Activated CD8-positive, alpha-beta T cell treated with anti-CD3 and anti-CD28 coated beads, Interleukin-2, amount 10 ng/mL, durations not matched to agents 7 days and 5 days (primary cell): ENCODE results near the gene PIGW. TPM values are rescaled to one million over a fixed set of nuclear protein-coding genes. Genes with fewer than 3 reads are reported as not detected.

Experiments
- ATAC-seq: fragments of 150-1000 bp; cut with Tn5 transposase; one replicate; pipeline ENCODE4 v1.10.0; 2021; ENCODE audit warnings: moderate library complexity
- CTCF ChIA-PET: fragments of 350-600 bp; sonication (Branson Sonifier 250); formaldehyde crosslinking; loops from one replicate; lab custom pipeline; 2021; ENCODE audit warnings: antibody characterized with exemption; lab: Charles Lee
- POLR2A ChIA-PET: fragments of 350-600 bp; sonication (Branson Sonifier 250); formaldehyde crosslinking; loops from one replicate; lab custom pipeline; 2021; ENCODE audit warnings: antibody characterized with exemption; lab: Charles Lee
- DNase-seq: peaks from one replicate; pipeline ENCODE4 v3.0.0-alpha.2; 2020
- H3K27ac Mint-ChIP-seq: one replicate; pipeline ENCODE4 v1.8.0; 2021; ENCODE audit warnings: mild to moderate bottlenecking, mixed read lengths
- H3K27me3 Mint-ChIP-seq: one replicate; pipeline ENCODE4 v1.8.0; 2021; ENCODE audit warnings: low read depth, mixed read lengths
- H3K36me3 Mint-ChIP-seq: one replicate; pipeline ENCODE4 v1.8.0; 2021; ENCODE audit warnings: low read depth, mixed read lengths
- H3K4me1 Mint-ChIP-seq: one replicate; pipeline ENCODE4 v1.8.0; 2021; ENCODE audit warnings: low read depth, mixed read lengths
- H3K4me3 Mint-ChIP-seq: one replicate; pipeline ENCODE4 v1.8.0; 2021; ENCODE audit warnings: mild to moderate bottlenecking, mixed read lengths
- H3K9me3 Mint-ChIP-seq: one replicate; pipeline ENCODE4 v1.8.0; 2022; ENCODE audit warnings: mixed read lengths; ENCODE audit not compliant: insufficient read depth
- total RNA-seq, 2 experiments: library from RNA; stranded (reverse); gene quantifications; one replicate each; pipeline ENCODE4 v1.2.3, GENCODE V29; 2021

Gene PIGW
- total RNA-seq, 2 experiments from 2014 or later = 8.0 to 11.7 TPM

DNA sequence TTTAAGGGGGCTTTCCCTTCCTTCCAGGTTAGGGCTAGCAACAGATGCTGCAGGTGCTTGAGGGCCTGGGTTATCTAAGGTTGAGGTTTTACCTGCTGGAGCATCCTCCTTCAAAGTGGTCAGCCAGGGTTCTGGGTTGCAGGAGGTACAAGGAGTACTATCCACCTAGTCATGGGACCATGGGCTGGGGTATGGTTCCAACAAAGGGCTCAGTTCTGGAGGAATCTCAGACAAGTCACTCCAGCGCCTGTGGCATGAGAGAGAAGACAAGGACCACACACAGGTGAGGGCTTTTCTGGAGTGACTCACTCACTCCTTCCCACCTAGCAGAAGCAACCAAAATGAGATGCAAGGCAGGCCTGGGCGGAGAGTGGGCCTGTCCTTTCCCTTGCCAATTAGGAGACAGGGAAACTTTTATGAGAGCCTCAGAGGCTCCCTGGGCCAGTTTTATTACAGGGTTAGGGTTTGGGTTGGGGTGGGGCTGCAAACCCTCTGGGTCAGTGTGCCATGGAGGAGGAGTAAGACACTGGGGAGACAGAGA is 2.3 kb upstream of the PIGW start:
- Mint-ChIP-seq H3K9me3 (no peaks in the 10 kb centered on the region), H3K27me3 (no peaks in the 10 kb centered on the region), H3K27ac (peak overlapping the region; percentile 53), H3K4me3 (peak overlapping the region; percentile 26), H3K4me1 (peaks cover 48% of the 10 kb centered on the region), H3K36me3 (peaks cover 56% of the 10 kb centered on the region)
- ATAC-seq (no peak), DNase-seq (no peak)
- ChIA-PET CTCF (interaction anchor here (0.7 kb wide), 1 partner anchor 18 kb away, joined by 4 read pairs; no protein-coding TSS in a partner anchor), POLR2A (no interaction called here)

DNA sequence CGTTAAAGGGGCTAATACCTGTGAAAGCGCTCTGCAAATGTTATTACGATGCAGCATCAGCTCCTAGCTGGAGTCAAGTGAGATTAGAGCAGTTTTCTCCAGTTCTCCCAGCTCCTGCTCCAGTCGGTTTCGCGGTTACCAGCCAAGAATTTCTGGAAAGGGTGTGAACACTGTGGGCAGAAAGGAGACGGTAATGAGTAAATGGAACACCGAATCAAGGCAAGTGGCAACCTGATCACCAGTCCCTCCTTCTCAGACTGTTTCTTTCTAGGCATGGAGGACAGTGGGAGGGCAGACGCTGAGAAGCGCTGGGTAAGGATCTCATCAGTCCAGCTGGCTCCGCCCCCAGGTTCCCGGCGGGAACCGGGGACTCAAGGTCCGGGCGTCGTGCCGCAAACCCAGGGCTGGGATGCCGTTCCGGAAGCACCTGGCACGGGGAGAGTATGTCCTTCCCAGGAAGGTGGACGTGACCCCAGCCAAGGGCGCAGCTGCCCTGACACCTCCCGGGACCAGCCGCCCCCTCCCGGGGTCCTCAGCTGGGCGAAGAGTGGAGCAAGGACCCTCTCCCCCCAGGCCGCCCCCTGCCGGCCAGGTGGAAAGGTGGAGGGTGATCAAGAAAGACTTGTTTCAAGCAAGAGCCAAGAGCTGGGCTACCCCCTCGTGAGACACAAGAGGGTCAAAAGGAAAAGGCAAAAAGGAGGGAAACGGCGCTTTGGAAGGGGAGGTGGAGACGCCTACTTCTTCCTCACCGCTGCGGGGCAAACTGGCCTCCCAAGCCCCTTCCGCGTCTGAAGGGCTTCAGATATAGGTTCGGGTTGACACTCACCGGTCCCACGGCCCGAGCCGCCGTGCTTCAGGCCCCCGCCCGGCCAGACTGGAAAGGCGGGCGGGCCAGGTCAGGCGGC is 600 bp upstream of the PIGW start:
- CTCF ChIA-PET = interaction anchor here (1.0 to 3.2 kb wide), 10 partner anchors 10 to 189 kb away, joined by 3 to 35 read pairs (median 5); partner anchors contain the start of gene GGNBP2
- H3K36me3 Mint-ChIP-seq = peaks cover 52% of the 10 kb centered on the region
- POLR2A ChIA-PET = interaction anchor here (0.5 to 4.2 kb wide), 7 partner anchors 10 to 1817 kb away, joined by 3 to 84 read pairs (median 4); partner anchors contain the start of genes GGNBP2, SOCS7 and ZNHIT3
- peak; percentile 61 for DNase-seq
- peak overlapping the region; percentile 99 for H3K27ac Mint-ChIP-seq
- H3K27me3 Mint-ChIP-seq = no peaks in the 10 kb centered on the region
- peaks cover 51% of the 10 kb centered on the region for H3K4me1 Mint-ChIP-seq
- no peaks in the 10 kb centered on the region for H3K9me3 Mint-ChIP-seq
- ATAC-seq = peak; percentile 37
- peak overlapping the region; percentile 98 for H3K4me3 Mint-ChIP-seq

DNA sequence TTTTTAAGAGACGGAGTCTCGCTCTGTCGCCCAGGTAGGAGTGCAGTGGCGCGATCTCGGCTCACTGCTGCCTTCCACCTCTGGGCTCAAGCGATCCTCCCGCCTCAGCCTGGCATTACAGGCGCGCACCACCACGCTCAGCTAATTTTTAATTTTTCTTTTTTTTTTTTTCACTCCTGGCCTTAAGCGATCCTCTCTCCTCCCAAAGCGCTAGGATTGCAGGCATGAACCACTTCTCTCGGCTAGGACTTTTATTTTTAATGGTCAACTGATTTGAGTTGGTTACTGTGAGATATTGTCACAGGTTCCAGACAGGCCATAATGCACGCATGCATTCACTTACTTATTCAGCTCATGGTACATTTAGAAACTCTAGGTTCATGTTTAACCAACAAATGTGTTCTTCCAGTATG is 888 bp downstream of the PIGW start:
- Mint-ChIP-seq H3K27me3 (no peaks in the 10 kb centered on the region), H3K36me3 (peaks cover 52% of the 10 kb centered on the region), H3K4me1 (peaks cover 47% of the 10 kb centered on the region), H3K4me3 (peak overlapping the region; percentile 98), H3K27ac (peak overlapping the region; percentile 99), H3K9me3 (no peaks in the 10 kb centered on the region)
- ATAC-seq = no peak
- DNase-seq = no peak
- ChIA-PET CTCF (interaction anchor here (1.5 to 3.2 kb wide), 2 partner anchors 10 to 35 kb away, joined by 4 to 35 read pairs; partner anchors contain the start of gene GGNBP2), POLR2A (interaction anchor here (0.6 to 4.2 kb wide), 10 partner anchors 9 to 922 kb away, joined by 3 to 84 read pairs (median 4); partner anchors contain the start of genes GGNBP2, MRM1 and ZNHIT3)

DNA sequence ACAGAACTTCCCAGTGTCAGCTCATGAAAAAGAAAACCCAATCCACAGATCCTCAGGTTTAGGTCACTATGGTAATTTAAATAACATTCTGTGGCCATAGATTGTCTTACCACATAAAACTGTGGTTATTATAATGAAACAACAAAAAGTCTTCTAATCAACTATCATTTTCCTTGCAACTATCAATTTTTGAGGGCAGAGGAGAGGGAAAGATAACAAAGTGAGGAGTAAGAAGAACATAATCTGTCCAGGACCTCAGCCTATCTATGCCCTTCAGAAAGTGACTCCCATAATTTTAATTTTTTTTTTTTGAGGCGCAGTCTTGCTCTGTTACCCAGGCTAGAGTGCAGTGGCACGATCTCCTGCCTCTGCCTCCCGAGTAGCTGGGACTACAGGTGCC is 5.9 kb downstream of the PIGW start:
- Mint-ChIP-seq H3K9me3 (no peaks in the 10 kb centered on the region), H3K4me3 (no peak overlapping the region), H3K27me3 (no peaks in the 10 kb centered on the region), H3K36me3 (peaks cover 40% of the 10 kb centered on the region), H3K4me1 (peaks cover 30% of the 10 kb centered on the region), H3K27ac (no peak overlapping the region)
- no peak for ATAC-seq
- POLR2A ChIA-PET = no interaction called here
- CTCF ChIA-PET = no interaction called here
- DNase-seq = no peak

DNA sequence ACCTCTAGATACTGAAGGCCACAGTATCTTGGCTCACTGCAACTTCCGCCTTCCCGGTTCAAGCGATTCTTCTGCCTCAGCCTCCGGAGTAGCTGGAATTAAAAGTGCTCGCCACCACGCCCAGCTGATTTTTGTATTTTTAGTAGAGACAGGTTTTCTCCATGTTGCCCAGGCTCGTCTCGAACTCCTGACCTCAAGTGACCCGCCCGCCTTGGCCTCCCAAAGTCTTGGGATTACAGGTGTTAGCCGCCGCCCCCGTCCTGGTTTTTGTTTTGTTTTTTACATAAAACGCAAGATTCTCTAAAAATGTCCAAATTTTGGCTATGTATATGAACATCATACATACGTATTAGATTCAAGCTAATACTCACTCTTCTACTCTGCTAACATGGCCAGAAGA is 8.0 kb downstream of the PIGW start:
- ATAC-seq = no peak
- ChIA-PET CTCF (interaction anchor here (1.6 kb wide), 1 partner anchor 60 kb away, joined by 7 read pairs; no protein-coding TSS in a partner anchor), POLR2A (interaction anchor here (4.7 kb wide), 1 partner anchor 8 kb away, joined by 84 read pairs; the partner anchor contains the start of genes MYO19 and PIGW)
- H3K4me3 Mint-ChIP-seq = no peak overlapping the region
- no peak for DNase-seq
- H3K36me3 Mint-ChIP-seq = peaks cover 40% of the 10 kb centered on the region
- H3K4me1 Mint-ChIP-seq = peaks cover 21% of the 10 kb centered on the region
- H3K27me3 Mint-ChIP-seq = no peaks in the 10 kb centered on the region
- no peak overlapping the region for H3K27ac Mint-ChIP-seq
- H3K9me3 Mint-ChIP-seq = no peaks in the 10 kb centered on the region

DNA sequence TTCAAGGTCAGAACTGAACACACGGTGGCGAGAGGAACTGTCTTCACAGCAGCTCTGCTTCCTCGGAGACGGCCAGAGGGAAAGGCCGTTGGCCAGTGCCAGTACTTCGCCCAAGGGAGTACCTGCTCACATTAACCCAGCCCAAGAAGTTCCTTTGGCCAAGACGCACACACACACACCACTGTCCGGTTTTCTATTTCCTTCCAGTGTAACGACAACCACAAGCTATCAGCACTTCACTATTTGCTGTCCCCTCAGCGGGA is 9.2 kb downstream of the PIGW start:
- Mint-ChIP-seq H3K4me1 (peaks cover 28% of the 10 kb centered on the region), H3K27ac (peak overlapping the region; percentile 98), H3K36me3 (peaks cover 43% of the 10 kb centered on the region), H3K9me3 (no peaks in the 10 kb centered on the region), H3K4me3 (peak overlapping the region; percentile 93), H3K27me3 (no peaks in the 10 kb centered on the region)
- ATAC-seq = no peak
- peak; percentile 46 for DNase-seq
- POLR2A ChIA-PET = interaction anchor here (0.6 to 4.7 kb wide), 4 partner anchors 9 to 701 kb away, joined by 3 to 84 read pairs (median 4); partner anchors contain the start of genes MYO19, PIGW and ZNHIT3
- CTCF ChIA-PET = interaction anchor here (1.6 to 3.9 kb wide), 2 partner anchors 9 to 59 kb away, joined by 7 to 35 read pairs; partner anchors contain the start of genes MYO19 and PIGW

DNA sequence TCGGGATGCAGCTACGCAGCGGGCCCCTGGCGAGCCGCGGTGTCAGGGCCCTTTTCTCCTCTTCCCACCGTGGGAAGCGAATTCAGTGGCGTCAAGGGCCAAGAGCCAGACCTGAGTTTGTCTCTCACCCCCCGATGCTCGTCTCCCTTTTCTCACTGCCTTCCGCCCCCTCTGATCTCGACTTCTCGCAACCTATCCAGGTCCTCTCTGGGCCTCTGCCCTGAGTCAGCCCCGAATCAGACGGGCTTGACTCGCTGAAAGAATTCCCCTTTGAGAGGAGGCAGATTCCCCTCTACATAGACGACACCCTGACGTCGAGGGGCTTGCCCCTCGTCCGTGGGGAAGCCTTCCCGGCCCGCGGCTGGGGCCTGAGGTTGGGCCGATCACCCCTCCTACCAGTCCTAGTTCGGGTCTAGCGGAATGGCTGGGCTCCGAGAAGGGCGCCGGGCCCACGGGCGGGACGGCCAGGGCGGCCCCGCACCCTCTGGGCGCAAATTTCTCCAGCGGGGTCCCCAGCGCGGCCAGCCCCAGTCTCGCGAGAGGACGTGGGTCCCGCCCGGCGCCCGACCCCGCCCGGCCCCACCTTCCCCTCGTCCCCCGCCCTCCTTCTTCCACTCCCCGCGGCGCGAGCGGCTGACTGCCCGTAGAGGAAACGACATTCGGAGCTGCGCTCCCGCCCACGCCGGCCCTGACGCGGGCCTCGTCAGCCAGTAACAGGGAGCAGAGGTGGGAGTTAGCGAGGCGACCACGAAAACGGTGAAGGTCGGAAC is 9.7 kb downstream of the PIGW start, which contains the start of gene GGNBP2:
Gene GGNBP2, plus strand, starts transcription at position 613 of the 770 bp plus-strand sequence. CDS start 806 bp downstream, outside the sequence.
- ATAC-seq (peak; percentile 69), DNase-seq (peak; percentile 94)
- no peaks in the 10 kb centered on the region for H3K27me3 Mint-ChIP-seq
- H3K36me3 Mint-ChIP-seq = peaks cover 47% of the 10 kb centered on the region
- H3K27ac Mint-ChIP-seq = peak within 1 kb of the TSS; percentile 98
- peak within 1 kb of the TSS; percentile 93 for H3K4me3 Mint-ChIP-seq
- H3K4me1 Mint-ChIP-seq = peaks cover 31% of the 10 kb centered on the region
- ChIA-PET POLR2A (interaction anchor here (0.6 to 4.7 kb wide), 6 partner anchors 9 to 1061 kb away, joined by 3 to 84 read pairs (median 4); partner anchors contain the start of genes MRM1, MYO19, PIGW and ZNHIT3), CTCF (interaction anchor here (3.9 kb wide), 1 partner anchor 10 kb away, joined by 35 read pairs; the partner anchor contains the start of genes MYO19 and PIGW)
- H3K9me3 Mint-ChIP-seq = no peaks in the 10 kb centered on the region

DNA sequence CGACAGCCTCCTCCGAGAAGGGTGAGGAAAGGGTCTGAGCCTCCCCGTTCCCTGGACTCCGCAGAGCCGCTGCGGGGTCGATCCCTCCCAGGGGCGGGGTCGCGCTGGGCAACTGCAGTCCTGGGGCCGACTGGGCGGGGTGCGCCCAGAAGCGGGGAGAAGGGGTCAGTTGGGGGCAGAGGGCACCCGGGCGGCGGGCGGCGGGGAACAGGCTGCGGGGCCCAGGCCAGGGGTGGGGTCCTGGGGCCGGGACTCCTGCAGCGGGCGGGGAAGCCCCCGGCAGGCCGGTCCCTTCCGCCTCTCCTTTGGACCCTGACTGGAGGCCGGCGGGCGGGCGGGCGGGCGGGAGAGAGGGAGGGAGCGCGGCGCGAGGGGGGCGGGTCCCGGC is 10.3 kb downstream of the PIGW start:
- Mint-ChIP-seq H3K36me3 (peaks cover 49% of the 10 kb centered on the region), H3K4me1 (peaks cover 37% of the 10 kb centered on the region), H3K27ac (peak overlapping the region; percentile 98), H3K27me3 (no peaks in the 10 kb centered on the region), H3K9me3 (no peaks in the 10 kb centered on the region), H3K4me3 (peak overlapping the region; percentile 93)
- ChIA-PET POLR2A (interaction anchor here (1.0 to 4.7 kb wide), 7 partner anchors 10 to 1061 kb away, joined by 3 to 84 read pairs (median 4); partner anchors contain the start of genes ACACA, MRM1, MYO19 and PIGW), CTCF (interaction anchor here (1.9 to 3.9 kb wide), 3 partner anchors 10 to 57 kb away, joined by 6 to 35 read pairs (median 12); partner anchors contain the start of genes MRM1, MYO19 and PIGW)
- no peak for DNase-seq
- ATAC-seq = peak; percentile 61

DNA sequence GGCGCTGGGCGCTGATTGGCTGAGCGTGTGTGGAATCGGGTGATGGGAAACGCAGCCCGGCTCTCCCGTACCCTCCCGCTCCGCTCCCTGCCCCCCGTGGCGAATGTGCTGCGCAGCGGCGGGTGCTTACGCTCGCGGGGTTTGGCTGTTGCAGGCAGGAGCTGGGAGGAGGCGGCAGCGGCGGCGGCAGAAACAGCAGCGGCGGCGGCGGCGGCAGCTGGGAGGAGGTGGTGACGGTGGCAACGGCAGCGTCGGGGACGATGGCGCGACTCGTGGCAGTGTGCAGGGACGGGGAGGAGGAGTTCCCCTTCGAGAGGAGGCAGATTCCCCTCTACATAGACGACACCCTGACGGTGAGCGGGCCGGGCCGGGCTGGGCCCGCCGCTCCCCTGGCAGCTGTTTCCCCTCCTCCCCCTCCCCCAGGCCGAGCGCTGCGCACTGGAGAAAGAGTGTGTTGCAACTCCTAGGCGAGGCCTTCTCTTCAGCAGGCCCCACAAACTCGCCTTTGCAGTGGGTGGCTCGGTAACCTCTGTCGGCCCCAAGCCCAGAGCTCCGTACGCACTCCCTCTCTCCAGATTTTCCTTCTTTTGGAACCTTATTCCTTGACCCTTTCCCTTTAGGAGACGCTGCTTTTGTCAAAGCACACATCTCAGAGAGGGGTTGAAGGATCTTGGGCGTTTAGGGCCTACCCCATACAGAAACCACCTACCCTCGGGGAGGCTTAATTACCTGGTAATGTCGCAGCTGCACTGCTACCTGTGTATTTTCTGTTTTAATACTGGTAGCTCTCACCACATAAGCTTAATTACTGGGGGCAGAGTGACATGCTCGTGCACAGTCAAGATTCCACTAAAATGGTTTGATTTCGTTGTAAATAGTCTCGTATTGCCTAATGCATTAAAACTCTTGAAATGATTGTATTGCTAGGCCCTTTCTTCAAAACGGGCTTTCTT is 11.0 kb downstream of the PIGW start:
- Mint-ChIP-seq H3K4me1 (peaks cover 43% of the 10 kb centered on the region), H3K27me3 (no peaks in the 10 kb centered on the region), H3K4me3 (peak overlapping the region; percentile 87), H3K9me3 (no peaks in the 10 kb centered on the region), H3K36me3 (peaks cover 53% of the 10 kb centered on the region), H3K27ac (peak overlapping the region; percentile 95)
- ATAC-seq = peak; percentile 83
- ChIA-PET POLR2A (interaction anchor here (0.6 to 4.7 kb wide), 15 partner anchors 10 to 1274 kb away, joined by 3 to 84 read pairs (median 4); partner anchors contain the start of genes ACACA, MRM1, MYO19 and PIGW), CTCF (interaction anchor here (1.9 to 3.9 kb wide), 3 partner anchors 9 to 57 kb away, joined by 6 to 35 read pairs (median 12); partner anchors contain the start of genes MRM1, MYO19 and PIGW)
- DNase-seq = peak; percentile 96
